ENCODE measurements around the gene VENTX.
"Not testable (repeated sequence)": the region's sequence is repeated elsewhere in the genome, so short reads cannot be mapped to it uniquely, and the experiment has no call there.

VENTX gene

DNA sequence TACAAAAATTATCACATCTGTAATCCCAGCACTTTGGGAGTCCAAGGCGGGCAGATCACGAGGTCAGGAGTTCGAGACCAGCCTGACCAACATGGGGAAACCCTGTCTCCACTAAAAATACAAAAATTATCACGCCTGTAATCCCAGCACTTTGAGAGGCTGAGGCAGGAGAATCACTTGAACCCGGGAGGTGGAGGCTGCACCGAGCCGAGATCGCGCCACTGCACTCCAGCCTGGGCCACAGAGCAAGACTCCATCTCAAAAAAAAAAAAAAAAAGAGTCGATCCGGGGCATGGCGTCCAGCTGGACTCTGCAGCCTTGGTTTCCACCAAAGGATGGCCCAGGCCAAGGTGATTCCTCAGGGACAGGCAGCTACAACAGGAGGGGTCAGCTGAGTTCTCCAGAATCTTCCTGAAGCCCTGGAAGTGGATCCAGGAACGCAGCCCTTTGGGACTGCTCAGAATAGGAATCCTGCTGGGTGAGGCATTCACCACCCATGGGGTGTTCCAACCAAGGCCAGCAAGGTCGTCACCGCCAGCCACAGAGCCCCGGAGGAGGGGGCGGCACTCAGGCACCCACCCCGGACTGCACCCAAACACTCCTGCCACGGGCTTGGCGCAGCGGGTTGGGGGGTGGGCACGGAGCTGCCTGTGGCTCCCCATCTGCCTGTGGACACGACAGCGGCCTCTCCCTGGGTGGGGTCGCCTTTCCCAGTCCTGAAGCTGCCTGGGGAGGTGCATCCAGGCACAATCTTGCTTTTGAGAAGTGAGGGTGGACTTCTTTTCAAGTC, 19.7 kb upstream of the VENTX start:
- no peak for DNase-seq

DNA sequence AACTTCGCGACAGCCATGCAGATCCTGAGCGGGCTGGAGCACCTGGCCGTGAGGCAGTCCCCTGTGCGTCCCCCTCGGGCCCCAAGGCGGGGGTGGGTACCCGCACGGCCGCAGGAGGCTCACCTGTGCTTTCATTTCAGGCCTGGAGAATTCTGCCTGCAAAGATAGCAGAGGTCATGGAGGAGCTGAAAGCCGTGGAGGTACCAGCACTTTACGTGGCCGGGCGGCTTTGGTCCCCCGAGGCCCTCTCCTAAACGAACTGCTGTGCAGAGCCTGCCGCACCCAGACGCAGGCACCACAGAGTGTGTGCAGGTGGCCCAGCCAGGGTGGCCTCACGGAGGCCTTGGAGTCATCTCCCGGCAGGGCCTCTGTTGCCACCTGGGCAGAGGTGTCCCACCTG, 18.8 kb upstream of the VENTX start:
- no peak for DNase-seq

DNA sequence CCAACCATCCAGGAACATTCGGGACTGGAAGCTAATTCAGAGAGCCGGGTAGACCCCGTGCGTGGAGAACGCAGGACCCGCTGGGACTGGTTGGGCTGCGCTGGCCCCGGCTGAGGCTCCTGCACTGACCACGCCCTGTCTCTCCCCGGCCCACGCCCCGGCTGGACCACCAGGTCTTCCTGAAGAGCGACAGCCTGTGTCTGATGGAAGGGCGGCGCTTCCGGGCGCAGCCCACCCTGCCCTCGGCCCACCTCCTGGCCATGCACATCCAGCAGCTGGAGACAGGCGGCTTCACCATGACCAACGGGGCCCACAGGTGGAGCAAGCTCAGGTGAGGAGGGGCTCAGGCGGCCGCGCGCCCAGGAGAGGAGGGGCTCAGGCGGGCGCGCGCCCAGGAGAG, 17.9 kb upstream of the VENTX start:
- no peak for DNase-seq

DNA sequence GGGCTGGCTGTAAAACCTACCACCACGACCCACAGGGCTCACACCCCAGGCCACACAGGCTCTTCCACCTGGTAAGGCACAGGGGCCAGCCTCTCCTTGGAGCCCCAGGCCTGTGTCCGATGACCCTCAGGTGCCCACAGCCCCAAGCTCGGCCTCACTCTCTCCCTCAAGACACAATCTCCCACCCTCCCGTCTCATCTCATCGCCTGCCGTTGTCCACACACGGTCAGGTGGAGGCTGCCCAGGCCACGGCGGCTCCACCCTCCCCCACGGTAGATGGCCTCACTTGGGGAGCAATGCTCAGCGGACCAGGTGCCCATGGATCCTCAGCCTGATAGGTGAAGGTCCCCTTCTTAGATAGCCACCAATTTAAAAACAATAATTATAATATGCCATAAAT, 16.3 kb upstream of the VENTX start:
- DNase-seq = no peak

DNA sequence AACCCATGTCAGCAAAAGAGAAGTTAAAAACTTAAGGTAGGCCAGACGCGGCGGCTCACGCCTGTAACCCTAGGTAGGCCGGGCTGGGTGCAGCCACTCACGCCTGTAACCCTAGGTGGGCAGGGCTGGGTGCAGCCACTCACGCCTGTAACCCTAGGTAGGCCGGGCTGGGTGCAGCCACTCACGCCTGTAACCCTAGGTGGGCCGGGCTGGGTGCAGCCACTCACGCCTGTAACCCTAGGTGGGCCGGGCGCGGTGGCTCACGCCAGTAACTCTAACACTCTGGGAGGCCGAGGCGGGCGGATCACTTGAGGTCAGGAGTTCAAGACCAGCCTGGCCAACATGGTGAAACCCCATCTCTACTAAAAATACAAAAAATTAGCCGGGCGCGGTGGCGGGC, 15.9 kb upstream of the VENTX start:
- DNase-seq = not testable (repeated sequence)

DNA sequence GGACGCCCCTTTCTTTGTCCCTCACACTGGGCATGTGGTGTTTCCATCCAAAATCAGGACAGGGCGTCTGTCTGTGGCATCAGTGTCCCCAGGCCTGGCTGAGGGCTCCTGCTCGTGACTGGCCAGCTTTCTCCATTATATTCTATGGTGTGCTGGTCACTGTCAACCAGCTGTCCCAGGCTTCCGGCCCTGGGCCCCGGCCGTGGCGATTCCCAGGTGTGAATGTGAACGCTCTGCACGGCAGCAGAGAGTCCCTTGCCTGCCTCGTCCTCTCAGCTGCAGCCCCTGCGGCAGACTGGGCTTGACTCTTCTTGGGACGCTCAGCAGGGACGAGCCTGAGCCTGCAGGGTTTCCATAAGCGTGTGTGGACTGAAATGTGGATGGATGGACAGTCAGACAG, 13.6 kb upstream of the VENTX start:
- DNase-seq = no peak

DNA sequence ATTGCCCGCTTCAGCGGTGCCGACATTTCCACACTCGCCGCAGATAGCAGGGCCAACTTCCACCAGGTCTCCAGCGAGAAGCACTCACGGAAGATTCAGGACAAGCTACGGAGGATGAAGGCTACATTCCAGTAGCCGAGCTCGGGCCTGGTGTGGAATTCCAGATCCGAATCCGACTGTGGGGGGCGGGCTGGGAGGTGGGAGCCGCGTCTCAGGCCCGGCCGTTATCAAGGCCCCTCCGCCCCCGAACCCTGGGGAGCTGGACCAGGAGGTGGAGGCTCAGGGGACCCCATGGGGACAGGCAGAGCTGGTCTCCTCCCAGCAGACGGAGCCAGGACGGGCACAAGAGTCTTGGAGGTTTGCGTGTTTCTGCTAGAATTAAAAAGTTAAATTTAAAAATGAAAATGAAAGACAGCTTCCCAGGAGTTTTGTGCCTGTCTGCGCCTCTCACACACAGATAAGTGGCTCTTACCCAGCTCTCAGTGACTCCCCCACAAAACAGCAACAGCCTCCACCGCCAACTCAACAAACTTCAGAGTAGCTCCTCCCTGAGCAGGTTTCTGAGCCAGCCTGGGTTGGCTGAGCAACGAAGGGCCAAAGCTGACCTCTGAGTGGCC, 12.8 kb upstream of the VENTX start:
- no peak for DNase-seq

DNA sequence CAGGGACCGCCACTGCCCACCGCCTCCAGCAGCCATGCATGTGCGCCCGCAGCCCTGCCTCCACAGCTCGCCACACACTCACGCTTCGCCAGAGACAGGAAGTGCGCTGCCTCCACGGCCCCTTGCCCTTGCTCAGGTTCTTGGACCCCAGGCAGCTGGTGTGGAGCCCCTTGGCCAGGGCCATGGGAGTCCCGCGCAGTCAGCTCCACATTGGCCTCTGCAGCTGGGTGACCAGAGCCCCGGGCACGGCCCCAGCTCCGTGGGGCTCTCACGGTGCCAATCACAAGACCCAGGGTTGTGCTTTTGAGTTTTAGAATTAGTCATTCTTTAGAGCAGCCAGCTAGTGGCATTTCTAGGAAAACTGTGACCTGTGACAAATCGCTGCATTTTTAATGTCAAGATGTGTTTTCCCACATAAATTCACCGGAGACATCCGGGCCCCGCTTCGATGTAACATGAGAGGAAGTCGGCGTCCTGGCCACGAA, 11.9 kb upstream of the VENTX start:
- no peak for DNase-seq

DNA sequence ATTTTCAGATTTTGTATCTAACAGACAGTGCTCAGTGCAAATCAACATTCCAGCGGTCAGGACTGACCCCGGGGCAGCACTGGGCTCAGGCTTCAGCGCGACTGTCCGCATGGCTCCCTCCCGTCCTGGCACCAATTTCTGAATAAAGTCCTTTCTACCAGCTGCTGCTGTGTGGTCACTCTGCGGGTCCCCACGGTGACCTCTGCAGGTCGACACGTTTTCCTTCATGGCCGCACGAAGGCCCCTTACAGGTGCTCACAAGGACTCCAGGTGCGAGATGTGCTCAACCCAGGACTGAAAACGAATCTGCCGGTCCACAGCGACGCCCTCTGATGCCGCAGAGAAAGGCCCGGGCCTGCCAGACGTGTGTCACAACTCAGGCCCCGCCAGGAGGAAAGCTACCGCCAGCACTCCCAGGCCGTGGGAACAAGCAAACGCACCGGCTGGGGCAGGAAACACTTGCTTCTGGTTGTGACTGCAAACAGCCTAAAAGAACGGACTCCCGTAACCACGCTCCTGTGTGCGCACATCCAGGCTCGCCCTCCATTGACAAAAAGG, 11.3 kb upstream of the VENTX start:
- DNase-seq = peak; percentile 25

DNA sequence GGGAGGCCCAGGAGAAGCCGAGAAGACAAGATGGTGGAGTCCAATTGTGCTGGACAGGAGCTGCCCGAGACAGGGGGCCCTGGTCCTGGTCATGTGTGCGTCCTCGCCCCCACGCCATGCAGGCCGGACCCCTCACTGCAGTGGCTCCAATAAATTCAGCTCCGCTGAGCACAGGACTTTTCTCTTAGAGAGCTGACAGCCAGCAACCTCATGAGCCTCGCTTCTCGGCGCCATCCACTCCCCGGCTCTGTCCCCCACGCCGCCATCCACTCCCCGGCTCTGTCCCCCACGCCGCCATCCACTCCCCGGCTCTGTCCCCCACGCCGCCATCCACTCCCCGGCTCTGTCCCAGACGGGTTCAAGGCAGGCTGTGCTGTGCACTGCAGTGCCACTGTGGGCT, 10.4 kb upstream of the VENTX start:
- no peak for DNase-seq

DNA sequence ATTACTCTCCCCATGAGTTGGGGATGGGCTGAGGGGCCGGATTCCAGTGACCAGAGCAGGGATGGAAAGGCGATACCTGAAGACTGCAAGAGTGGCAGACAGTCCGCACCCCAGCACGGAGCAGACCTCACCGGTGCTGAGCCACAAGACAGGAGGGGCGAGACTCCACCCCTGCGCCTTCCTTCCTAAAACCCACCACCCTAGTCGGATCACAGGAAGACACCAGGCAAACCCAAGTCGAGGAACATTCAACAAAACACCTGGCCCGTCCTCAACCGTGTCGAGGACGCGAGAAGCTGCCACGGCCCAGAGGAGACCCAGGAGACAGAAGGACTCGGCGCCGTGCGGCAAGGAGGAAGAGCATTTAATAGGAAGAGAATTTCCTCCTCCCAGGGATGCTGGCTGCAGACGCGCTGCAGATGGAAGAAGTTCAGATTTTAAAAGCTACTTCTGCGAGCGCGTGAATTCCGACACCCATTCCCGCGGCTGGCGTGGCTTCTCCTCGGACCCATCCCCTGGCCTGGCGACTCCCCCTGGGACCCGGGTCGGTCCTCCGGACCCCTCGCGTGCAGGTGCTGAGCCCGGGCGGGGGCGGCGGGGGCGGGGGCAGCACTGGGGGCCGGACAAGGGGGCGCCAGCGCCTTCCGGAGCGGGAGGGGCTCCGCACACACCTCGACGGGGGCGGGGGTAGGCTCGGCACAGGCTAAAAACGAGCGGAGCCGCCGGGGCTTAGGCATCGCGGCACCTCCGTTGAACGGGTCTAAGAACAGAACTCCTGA, 8.2 kb upstream of the VENTX start:
- no peak for DNase-seq

DNA sequence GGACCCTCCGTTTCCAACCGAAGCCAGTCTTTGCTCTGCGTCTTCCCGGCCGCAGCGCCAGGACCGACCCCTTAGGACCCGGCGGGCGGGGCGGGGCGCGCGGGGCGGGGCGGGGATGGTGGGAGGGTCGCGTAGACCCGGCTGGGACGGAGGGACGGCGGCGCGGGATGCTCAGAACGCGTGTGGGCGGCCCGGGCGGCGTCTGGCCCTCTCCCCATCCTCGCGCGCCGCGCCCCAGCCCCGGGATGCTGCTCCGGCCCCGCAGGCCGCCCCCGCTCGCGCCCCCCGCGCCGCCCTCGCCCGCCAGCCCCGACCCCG, 7.7 kb upstream of the VENTX start, which contains the start of gene UTF1:
UTF1 (plus strand) TSS at position 174 of the 318 bp plus-strand sequence; CDS start at position 246, 72 bp downstream.
- DNase-seq = no peak

DNA sequence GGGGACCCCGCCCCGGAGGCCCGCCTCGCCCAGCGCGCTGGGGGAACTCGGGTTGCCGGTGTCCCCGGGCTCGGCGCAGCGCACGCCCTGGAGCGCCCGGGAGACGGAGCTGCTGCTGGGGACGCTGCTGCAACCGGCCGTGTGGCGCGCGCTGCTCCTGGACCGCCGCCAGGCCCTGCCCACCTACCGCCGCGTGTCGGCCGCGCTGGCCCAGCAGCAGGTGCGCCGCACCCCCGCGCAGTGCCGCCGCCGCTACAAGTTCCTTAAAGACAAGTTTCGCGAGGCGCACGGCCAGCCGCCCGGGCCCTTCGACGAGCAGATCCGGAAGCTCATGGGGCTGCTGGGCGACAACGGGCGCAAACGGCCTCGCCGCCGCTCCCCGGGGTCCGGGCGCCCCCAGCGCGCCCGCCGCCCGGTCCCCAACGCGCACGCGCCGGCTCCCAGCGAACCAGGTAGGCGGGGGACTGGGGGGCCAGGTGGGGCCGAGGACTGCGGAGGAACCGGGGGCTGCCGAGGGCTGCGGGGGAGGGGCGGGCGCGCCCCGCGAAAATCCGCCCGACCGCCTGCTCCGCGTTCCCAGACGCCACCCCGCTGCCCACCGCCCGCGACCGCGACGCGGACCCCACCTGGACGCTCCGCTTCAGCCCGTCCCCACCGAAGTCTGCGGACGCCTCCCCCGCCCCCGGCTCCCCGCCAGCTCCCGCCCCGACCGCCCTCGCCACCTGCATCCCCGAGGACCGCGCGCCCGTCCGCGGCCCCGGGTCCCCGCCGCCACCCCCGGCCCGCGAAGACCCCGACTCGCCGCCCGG, 7.1 kb upstream of the VENTX start:
- DNase-seq = no peak

DNA sequence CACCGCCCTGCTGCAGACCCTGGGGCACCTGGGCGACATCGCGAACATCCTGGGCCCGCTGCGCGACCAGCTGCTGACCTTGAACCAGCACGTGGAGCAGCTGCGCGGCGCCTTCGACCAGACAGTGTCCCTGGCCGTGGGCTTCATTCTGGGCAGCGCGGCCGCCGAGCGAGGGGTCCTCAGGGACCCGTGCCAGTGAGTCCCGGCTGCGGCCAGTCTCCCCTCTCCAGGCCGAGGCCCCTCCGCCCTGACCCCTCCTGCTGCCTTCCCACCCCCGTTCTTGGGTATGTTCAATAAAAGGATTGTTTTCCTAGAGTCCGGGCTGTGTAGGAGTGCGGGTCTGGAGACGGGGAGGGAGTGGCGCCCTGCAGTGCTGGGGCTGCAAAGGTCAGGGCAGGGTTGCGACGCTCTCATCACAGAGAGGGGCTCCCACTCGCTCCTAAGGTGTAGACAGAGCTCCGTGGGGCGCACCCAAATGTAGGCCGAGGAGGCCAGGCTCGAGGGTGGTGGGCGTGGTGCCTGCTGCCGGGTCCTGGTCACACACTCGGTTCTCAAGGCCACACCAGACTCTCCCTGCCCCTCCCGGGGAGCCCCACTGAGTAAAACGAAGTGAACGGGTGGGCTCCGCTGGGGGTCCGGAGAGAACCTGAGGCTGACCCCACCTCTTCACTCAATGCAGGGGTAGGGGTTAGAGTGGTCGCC, 6.3 kb upstream of the VENTX start:
- no peak for DNase-seq

DNA sequence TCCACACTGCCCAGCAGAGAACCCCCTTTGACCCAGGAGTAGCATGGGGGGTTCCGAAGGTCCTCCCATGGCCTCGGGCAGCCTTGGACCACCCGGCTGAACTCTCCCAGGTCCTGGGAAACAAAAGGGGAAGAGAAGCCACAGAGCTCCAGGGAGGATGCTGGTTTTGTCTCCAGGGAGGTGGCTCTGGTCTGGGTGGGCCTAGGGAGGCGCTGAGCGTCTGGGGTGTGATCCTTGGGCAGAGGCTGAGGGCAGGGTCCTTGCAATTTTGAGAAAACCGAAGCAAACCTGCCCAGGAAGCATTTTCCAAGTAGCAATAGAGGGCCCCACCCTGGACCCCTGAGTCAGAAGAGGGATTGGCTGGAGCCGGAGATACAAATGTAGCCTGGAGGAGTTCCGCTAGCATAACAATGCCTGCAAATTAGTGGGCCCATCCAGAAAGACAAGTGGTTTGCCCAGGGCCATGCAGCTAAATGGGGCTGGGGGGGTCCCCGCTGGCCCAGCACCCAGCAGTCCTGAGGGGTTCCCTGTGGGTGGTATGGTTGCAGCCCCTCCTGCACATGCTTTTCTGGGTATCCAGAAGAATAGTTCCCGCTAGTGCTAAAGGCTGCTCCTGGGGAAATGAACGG, 5.6 kb upstream of the VENTX start:
- DNase-seq = no peak

DNA sequence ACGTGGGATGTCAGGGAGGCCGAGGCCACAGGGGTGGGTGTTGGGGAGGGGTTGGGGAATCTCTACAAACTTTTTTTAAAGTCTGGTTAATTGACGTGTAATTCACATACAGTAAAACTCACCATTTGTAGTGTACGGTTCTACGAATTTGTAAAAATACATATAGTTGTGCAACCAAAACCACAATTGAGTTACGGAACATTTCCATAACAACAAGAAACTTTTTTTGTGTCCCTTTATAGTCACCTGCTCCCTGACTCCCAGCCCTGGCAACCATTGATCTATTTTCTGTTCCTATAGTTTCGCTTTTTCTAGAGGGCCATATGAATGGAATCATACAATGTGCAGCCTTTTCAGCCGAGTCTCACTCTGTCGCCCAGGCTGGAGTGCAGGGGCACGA, 2.9 kb upstream of the VENTX start:
- not testable (repeated sequence) for DNase-seq

DNA sequence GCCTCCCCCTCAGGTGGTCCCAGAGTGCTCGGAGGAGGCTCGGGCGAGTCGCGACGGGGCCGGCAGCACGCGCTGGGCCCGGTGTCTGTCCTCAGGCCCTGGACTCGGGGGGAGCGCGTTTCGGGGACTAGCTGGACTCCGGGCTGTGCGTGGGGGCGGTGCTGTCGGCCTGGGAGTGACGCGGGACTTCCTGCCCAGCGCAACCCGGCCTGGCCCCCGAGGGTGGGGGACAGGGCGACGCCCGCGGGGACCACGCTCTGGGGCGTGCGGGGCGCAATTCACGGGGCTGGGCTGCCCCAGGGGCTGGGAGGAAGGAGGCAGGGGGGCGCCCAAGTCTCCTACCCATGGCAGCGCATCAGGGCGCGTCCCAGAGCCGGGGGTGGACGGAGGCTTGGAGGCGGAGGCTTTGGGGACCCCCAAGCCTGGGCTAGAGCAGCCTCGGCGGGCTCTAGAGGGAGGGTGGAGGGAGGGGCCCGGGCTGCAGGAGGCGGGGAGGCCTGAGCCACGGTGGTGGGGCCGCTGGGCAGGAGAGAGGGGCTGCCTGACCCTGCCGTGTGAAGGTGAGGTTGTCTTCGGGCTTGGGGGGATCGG, 2.3 kb upstream of the VENTX start:
- DNase-seq = no peak

DNA sequence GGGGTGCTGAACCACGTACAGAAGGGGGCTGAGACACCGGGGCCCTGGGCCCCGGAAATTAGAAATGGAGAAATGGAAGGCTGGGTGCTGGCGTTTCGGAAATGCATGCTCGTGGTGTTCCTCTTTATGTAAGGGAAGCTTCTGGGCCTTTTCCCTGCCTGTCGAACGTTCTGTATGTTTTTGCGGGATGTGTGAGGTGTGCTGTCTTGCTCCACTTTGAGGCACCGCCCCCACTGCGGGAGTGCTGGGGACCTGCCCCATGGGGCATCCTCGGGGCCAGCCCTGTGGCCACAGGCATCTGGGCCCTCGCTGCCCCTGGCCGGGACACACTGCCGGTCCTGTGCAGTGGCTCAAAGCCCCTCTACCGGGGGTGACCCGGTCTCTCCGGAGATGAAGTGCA, 1.7 kb upstream of the VENTX start:
- no peak for DNase-seq

DNA sequence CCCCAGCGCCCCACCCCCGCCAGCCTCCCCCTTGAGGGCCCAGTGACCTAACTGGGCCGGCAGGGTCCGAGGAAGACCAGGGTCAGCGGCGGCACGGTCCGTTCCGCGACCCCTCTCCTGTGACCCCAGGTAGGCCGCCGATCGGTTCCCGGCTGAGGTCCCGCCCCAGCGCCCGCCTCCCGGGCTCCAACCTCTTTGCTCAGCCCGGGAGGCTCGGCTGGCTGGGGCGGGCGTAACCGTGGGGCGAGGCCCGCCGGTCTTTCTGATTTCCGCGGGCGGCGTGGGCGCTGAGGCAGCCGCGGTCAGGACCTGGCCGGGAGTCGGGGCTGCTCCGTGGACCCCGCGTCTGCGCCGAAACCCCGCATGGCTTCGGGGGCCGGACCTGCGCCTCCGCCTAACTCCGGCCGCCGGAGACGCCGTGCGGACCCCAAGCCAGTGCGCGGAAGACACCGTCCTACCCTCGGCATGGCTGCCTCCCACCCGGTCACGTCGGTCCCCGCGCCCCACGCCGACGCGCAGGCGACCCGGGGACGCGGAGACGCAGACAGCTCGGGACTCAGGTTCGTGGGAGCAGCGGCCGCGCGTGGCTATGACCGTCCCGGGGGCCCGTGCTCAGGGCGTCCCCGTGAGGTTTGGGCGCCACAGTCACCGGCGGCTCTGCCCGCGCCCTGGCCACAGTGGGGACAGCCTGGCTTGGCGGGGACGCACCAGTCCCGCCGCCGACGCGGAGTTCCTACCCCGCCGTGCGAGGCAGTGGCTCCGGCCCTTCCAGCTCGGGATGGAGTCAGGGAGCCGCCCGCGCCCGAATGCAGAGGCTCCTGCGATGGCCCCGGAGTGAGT, 1.0 kb upstream of the VENTX start:
- DNase-seq = no peak

DNA sequence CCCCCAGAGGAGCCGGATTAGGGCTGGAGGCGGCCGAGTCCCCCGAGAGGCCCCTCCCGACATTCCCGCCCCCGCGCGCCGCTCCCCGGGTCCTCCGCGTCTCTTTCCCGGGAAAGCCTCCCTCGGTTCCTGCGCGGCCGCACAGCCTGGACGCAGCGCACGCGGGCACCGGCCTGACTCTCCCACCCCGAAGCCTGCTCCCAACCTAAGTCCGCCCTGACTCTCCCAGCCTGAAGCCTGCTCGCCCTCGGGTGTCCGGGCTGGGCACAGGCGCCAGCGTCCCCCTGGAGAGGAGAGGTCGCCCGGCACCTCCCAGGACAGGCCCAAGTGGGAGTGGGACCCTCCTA, 441 bp upstream of the VENTX start:
- DNase-seq = no peak

DNA sequence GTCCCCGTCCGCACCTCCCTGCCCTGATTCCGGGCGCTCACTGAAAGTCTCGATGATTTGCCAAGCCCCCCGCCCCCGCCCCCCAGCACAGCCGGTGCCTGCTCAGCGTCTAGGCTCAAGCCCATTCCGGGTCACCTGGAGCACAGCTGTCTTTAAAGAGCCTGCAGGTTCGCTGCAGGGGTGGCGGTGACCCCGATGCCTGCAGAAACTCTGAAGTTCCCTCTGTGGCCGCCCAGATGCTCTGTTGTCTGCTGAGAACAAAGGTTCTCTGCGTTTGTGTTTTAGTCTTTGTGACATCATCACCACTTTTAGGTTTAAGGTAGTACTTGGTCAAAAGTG, 780 bp downstream of the VENTX start:
- no peak for DNase-seq
